Mucosa of descending colon (tissue), 3 donors: ENCODE results near the gene MCM8. TPM values are rescaled to one million over a fixed set of nuclear protein-coding genes. Genes with fewer than 3 reads are reported as not detected.

Experiments used
- ATAC-seq: fragments of 200-7000 bp; cut with Tn5 transposase; one replicate; pipeline ENCODE4 v1.9.1; 2020; ENCODE audit warnings: mild to moderate bottlenecking, moderate library complexity
- DNase-seq, 3 donors: peaks; one replicate each; pipeline ENCODE4 v3.0.0-alpha.2; 2020
- H3K36me3 ChIP-seq: fragments of 200-600 bp; one replicate; pipeline ENCODE4 v1.8.0; 2021; ENCODE audit warnings: low read depth, mild to moderate bottlenecking
- H3K4me1 ChIP-seq: fragments of 200-600 bp; one replicate; pipeline ENCODE4 v1.8.0; 2021; ENCODE audit warnings: low read depth, mild to moderate bottlenecking
- H3K4me3 ChIP-seq: fragments of 200-600 bp; one replicate; pipeline ENCODE4 v1.8.0; 2021; ENCODE audit warnings: mild to moderate bottlenecking
- H3K9me3 ChIP-seq: fragments of 200-600 bp; one replicate; pipeline ENCODE4 v1.8.0; 2021; ENCODE audit warnings: mild to moderate bottlenecking
- CTCF ChIP-seq: fragments of 200-600 bp; IDR thresholded peaks from one replicate; pipeline ENCODE4 v1.8.0; 2022; ENCODE audit warnings: antibody characterized with exemption, mild to moderate bottlenecking
- intact Hi-C, 2 donors: fragments of 100-400 bp; cut with DNase I in 1 of 2; cut with micrococcal nuclease in 1 of 2; formaldehyde crosslinking; loops; one replicate each; pipeline versions ENCODE4 v1.11.0 to v1.11.1; 2022; cut with DNase I, micrococcal nuclease
- total RNA-seq, 3 donors: library from RNA; stranded (reverse); fragmentation: NEBNext Ultra II Directional in 2 of 3; extraction: Animal tissue kit (Norgen Biotek cat#: 25700) in 2 of 3; gene quantifications; one replicate each; pipeline versions ENCODE4 v1.2.1 to v1.2.4, GENCODE V29; 2021 to 2023
- donor health status: DM: no; HTN: no; CAD: no; lungs with moderate emphysema.
- donor health status: DM: no; HTN: no; CAD: no.
- donor health status: DM: no; HTN: yes; CAD: no.

Gene MCM8
- total RNA-seq, 3 donors from 2014 or later: 4.9 to 9.8 (median 7.8) TPM

DNA sequence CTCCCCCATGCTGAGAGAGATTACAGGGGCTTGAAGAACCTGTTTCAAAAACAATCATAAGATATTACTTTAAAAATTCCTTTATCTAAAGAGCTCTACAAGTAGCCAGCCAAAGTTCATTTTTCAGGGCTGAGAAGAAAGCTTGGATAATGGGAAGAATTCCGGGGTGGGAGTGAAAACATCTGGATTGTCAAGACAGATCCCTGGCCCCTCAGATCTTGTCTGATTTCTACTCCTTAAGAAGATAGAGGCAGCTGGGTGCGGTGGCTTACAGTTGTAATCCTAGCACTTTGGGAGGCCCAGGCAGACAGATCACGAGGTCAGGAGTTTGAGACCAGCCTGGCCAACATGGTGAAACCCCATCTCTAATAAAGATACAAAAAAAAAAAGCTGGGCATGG, 24.9 kb upstream of the MCM8 start:
- no peak for TF ChIP-seq CTCF
- Histone ChIP-seq H3K4me1 (no peaks in the 10 kb centered on the region), H3K9me3 (no peaks in the 10 kb centered on the region), H3K36me3 (no peaks in the 10 kb centered on the region), H3K4me3 (no peak overlapping the region)
- DNase-seq: no peak
- ATAC-seq: no peak
- intact Hi-C loops: no loop called here

GRCh38 chr20:5927749-5928462, 22.5 kb upstream of the MCM8 start:
- Histone ChIP-seq H3K4me1 (no peaks in the 10 kb centered on the region), H3K4me3 (no peak overlapping the region), H3K36me3 (no peaks in the 10 kb centered on the region), H3K9me3 (no peaks in the 10 kb centered on the region)
- no peak for DNase-seq
- no peak for ATAC-seq
- intact Hi-C loops: no loop called here
- no peak for TF ChIP-seq CTCF

GRCh38 chr20:5928836-5929715, 21.4 kb upstream of the MCM8 start:
- no peak for DNase-seq
- Histone ChIP-seq H3K9me3 (no peaks in the 10 kb centered on the region), H3K4me3 (no peak overlapping the region), H3K36me3 (no peaks in the 10 kb centered on the region), H3K4me1 (no peaks in the 10 kb centered on the region)
- TF ChIP-seq CTCF: no peak
- ATAC-seq: no peak
- intact Hi-C loops: no loop called here

DNA sequence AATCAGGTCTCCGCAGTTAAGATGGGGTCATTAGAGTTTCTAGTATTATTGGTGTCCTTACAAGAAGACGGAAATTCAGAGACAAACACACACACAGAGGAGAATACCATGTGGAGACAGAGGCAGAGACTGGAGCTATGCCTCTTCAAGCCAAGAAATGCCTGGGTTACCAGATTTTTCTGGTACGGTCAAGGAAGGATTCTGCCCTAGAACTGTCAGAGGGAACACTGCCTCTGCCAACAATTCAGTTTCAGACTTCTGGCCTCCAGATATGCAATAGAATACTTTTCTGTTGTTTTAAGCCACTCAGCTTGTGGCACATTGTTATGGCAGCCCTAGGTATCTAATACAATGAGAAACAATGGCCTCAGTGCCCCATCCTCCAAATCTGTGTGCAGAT, 19.0 kb upstream of the MCM8 start:
- no peak for DNase-seq
- intact Hi-C loops: no loop called here

DNA sequence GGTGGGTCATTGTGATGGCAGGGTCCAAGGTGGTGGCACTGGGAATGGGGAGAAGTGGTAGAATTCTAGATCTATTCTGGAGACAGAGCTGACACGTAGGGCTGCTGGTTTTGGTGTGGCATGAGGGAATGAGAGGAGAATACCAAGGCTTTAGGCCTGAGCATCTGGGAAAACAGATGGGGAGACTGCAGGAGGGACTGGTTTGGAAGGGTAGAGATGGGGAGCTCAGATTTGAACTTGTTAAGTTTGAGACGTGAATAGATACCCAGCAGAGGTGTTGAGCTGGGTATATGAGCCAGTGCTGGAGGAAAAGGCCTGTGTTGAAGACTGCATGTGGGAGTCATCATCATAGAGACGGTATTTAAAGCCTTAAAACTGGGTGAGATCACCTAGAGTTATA, 17.7 kb upstream of the MCM8 start:
- no peak overlapping the region for H3K4me3 ChIP-seq
- no peaks in the 10 kb centered on the region for H3K4me1 ChIP-seq
- intact Hi-C loops: no loop called here
- DNase-seq (no peak), ATAC-seq (no peak)
- H3K36me3 ChIP-seq: no peaks in the 10 kb centered on the region
- no peak for TF ChIP-seq CTCF
- H3K9me3 ChIP-seq: no peaks in the 10 kb centered on the region

More for the DNA sequence above, 19.0 kb upstream of the MCM8 start:
- no peaks in the 10 kb centered on the region for H3K4me1 ChIP-seq
- TF ChIP-seq CTCF: no peak
- H3K4me3 ChIP-seq: no peak overlapping the region
- H3K9me3 ChIP-seq: no peaks in the 10 kb centered on the region
- no peak for ATAC-seq
- H3K36me3 ChIP-seq: no peaks in the 10 kb centered on the region
